Measurements from ENCODE around the gene GOLPH3.

DNA sequence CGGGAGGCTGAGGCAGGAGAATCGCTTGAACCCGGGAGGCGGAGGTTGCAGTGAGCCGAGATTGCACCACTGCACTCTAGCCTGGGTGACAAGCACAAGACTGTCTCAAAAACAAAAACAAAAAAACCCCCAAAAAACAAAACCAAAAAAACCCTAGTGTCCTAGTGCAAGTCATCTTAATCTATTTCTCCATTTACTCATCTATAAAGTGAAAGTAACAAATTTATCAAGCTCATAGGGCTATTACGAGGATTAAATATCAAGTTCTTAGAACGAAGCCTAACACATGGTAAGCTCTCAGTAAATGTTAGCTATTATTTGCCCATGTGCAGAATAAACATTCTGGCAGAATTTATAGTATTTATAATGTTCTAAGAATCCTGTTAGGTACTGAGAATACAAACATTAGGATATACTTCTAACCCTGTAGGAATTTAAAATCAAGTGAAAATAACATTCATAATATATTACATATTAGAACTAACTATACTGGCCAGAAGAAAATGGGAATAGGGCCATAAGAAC, 45.0 kb downstream of the GOLPH3 start:
- TF ChIP-seq EZH2 (IDR thresholded peaks at IDR 0.05; ENCODE audit: low read depth, unreplicated experiment) (no peak), EZH2phosphoT487 (IDR thresholded peaks at IDR 0.05; ENCODE audit: unreplicated experiment) (no peak), JUNB (IDR thresholded peaks at IDR 0.05; ENCODE audit: unreplicated experiment) (no peak), POLR2AphosphoS5 (IDR thresholded peaks at IDR 0.05; ENCODE audit: low read depth) (no peak)
- TF ChIP-seq, protein P1, sequence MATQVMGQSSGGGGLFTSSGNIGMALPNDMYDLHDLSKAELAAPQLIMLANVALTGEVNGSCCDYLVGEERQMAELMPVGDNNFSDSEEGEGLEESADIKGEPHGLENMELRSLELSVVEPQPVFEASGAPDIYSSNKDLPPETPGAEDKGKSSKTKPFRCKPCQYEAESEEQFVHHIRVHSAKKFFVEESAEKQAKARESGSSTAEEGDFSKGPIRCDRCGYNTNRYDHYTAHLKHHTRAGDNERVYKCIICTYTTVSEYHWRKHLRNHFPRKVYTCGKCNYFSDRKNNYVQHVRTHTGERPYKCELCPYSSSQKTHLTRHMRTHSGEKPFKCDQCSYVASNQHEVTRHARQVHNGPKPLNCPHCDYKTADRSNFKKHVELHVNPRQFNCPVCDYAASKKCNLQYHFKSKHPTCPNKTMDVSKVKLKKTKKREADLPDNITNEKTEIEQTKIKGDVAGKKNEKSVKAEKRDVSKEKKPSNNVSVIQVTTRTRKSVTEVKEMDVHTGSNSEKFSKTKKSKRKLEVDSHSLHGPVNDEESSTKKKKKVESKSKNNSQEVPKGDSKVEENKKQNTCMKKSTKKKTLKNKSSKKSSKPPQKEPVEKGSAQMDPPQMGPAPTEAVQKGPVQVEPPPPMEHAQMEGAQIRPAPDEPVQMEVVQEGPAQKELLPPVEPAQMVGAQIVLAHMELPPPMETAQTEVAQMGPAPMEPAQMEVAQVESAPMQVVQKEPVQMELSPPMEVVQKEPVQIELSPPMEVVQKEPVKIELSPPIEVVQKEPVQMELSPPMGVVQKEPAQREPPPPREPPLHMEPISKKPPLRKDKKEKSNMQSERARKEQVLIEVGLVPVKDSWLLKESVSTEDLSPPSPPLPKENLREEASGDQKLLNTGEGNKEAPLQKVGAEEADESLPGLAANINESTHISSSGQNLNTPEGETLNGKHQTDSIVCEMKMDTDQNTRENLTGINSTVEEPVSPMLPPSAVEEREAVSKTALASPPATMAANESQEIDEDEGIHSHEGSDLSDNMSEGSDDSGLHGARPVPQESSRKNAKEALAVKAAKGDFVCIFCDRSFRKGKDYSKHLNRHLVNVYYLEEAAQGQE (IDR thresholded peaks at IDR 0.05; ENCODE audit: unreplicated experiment) = no peak
- TF ChIP-seq, protein P2, sequence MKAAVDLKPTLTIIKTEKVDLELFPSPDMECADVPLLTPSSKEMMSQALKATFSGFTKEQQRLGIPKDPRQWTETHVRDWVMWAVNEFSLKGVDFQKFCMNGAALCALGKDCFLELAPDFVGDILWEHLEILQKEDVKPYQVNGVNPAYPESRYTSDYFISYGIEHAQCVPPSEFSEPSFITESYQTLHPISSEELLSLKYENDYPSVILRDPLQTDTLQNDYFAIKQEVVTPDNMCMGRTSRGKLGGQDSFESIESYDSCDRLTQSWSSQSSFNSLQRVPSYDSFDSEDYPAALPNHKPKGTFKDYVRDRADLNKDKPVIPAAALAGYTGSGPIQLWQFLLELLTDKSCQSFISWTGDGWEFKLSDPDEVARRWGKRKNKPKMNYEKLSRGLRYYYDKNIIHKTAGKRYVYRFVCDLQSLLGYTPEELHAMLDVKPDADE (IDR thresholded peaks at IDR 0.05) = no peak
- TF ChIP-seq, protein P3, sequence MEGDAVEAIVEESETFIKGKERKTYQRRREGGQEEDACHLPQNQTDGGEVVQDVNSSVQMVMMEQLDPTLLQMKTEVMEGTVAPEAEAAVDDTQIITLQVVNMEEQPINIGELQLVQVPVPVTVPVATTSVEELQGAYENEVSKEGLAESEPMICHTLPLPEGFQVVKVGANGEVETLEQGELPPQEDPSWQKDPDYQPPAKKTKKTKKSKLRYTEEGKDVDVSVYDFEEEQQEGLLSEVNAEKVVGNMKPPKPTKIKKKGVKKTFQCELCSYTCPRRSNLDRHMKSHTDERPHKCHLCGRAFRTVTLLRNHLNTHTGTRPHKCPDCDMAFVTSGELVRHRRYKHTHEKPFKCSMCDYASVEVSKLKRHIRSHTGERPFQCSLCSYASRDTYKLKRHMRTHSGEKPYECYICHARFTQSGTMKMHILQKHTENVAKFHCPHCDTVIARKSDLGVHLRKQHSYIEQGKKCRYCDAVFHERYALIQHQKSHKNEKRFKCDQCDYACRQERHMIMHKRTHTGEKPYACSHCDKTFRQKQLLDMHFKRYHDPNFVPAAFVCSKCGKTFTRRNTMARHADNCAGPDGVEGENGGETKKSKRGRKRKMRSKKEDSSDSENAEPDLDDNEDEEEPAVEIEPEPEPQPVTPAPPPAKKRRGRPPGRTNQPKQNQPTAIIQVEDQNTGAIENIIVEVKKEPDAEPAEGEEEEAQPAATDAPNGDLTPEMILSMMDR (conservative IDR thresholded peaks at IDR 0.05; ENCODE audit: low read depth in 2 of 2) = no peak

Data from GM23338 (cell line).